Gastrocnemius medialis (tissue), 4 donors: Measurements from ENCODE around the gene RFX7. TPM values are rescaled to one million over a fixed set of nuclear protein-coding genes. Genes with fewer than 3 reads are reported as not detected.

Experiments
- ATAC-seq, 2 donors: fragments of 150-250 bp; one replicate each; pipeline ENCODE4 v1.9.1; 2016
- DNase-seq, 2 donors: peaks; one replicate each; pipeline ENCODE4 v3.0.0-alpha.2; 2019
- H3K27ac ChIP-seq, 4 donors: fragments of 200-600 bp; sonication (generic); 1 replicate in 1 of 4; 2 replicates in 3 of 4; pipeline ENCODE4 v1.5.1; 2016 to 2018; ENCODE audit warnings: mild to moderate bottlenecking in 2 of 4, moderate library complexity in 1 of 4
- H3K27me3 ChIP-seq, 3 donors: fragments of 200-600 bp; sonication (generic) in 2 of 3; 1 replicate in 1 of 3; 2 replicates in 2 of 3; pipeline versions ENCODE4 v1.5.1 to v1.6.0; 2016 to 2019; ENCODE audit warnings: mild to moderate bottlenecking in 1 of 3, moderate library complexity in 1 of 3
- H3K36me3 ChIP-seq, 2 donors: fragments of 200-600 bp; sonication (generic) in 1 of 2; one replicate each; pipeline ENCODE4 v1.5.1; 2017 to 2018
- H3K4me1 ChIP-seq, 2 donors: fragments of 200-600 bp; sonication (generic) in 1 of 2; one replicate each; pipeline ENCODE4 v1.5.1; 2016 to 2017; ENCODE audit warnings: mild to moderate bottlenecking in 2 of 2
- H3K4me3 ChIP-seq, 4 donors: fragments of 200-600 bp; sonication (generic) in 3 of 4; 1 replicate in 1 of 4; 2 replicates in 3 of 4; pipeline ENCODE4 v1.5.1; 2016 to 2019; ENCODE audit warnings: mild to moderate bottlenecking in 2 of 4
- H3K9me3 ChIP-seq, 3 donors: fragments of 200-600 bp; sonication (generic) in 2 of 3; 1 replicate in 1 of 3; 2 replicates in 2 of 3; pipeline ENCODE4 v1.5.1; 2016 to 2019
- CTCF ChIP-seq, 5 experiments: fragments of 450-650 bp in 3 of 5; fragments of 200-600 bp in 2 of 5; sonication (generic) in 2 of 5; IDR thresholded peaks in 4 of 5; conservative IDR thresholded peaks in 1 of 5; 1 replicate in 4 of 5; 2 replicates in 1 of 5; pipeline ENCODE4 v1.5.1; 2016 to 2019; ENCODE audit warnings: antibody characterized with exemption in 5 of 5, mild to moderate bottlenecking in 3 of 5, moderate library complexity in 3 of 5
- POLR2A ChIP-seq, 2 donors: fragments of 450-650 bp; IDR thresholded peaks; one replicate each; pipeline ENCODE4 v1.6.1; 2017; ENCODE audit warnings: antibody characterized with exemption in 2 of 2, mild to moderate bottlenecking in 2 of 2, moderate library complexity in 2 of 2
- in situ Hi-C, 4 donors: fragments of 200-750 bp; cut with MboI; loops; one replicate each; pipeline versions ENCODE4 v1.15.0 to v1.8.0; 2017; ENCODE audit warnings: low sequenced_read_pairs in 4 of 4
- intact Hi-C: fragments of 100-400 bp; cut with DNase I; formaldehyde crosslinking; loops from one replicate; pipeline ENCODE4 v1.15.1; 2023; ENCODE audit warnings: low total_unique reads
- total RNA-seq, 4 donors: library from RNA; depleted of rRNA; stranded (reverse); fragments of >200 nt; gene quantifications; one replicate each; pipeline versions ENCODE4 v1.1.0 to v1.2.3, GENCODE V29; 2016

The RFX7 gene
- total RNA-seq, 4 donors from 2014 or later, result 9.6 to 11.7 (median 10.7) TPM

- no peak for TF ChIP-seq CTCF (IDR thresholded peaks at IDR 0.05 in 4 of 5, conservative IDR thresholded peaks at IDR 0.05 in 1 of 5)
- no peak for TF ChIP-seq POLR2A (IDR thresholded peaks at IDR 0.05)
- Histone ChIP-seq H3K27me3 (no peaks in the 10 kb centered on the region), H3K9me3 (no peaks in the 10 kb centered on the region), H3K4me3 (no peak overlapping the region), H3K27ac (no peak overlapping the region), H3K4me1 (peaks cover 10 to 13% of the 10 kb centered on the region in 2 donors), H3K36me3 (no peaks in the 10 kb centered on the region)
- no peak for ATAC-seq
- DNase-seq, result no peak
- intact Hi-C loops, result no loop called here
- in situ Hi-C loops, result loop anchor here in 1 of 4 donors (25.0 kb wide), 1 partner anchor 89 kb away; the partner anchor contains the start of gene RFX7
Observed at GRCh38 chr15:56148064-56148463, 95.6 kb downstream of the RFX7 start.

- no peaks in the 10 kb centered on the region for H3K27me3 ChIP-seq
- no peak overlapping the region for H3K27ac ChIP-seq
- TF ChIP-seq CTCF (IDR thresholded peaks at IDR 0.05 in 4 of 5, conservative IDR thresholded peaks at IDR 0.05 in 1 of 5), result no peak
- TF ChIP-seq POLR2A (IDR thresholded peaks at IDR 0.05), result no peak
- intact Hi-C loops, result no loop called here
- ATAC-seq (no peak), DNase-seq (no peak)
- H3K9me3 ChIP-seq, result no peaks in the 10 kb centered on the region
- H3K36me3 ChIP-seq, result peaks cover 0 to 12% of the 10 kb centered on the region in 2 donors
- H3K4me3 ChIP-seq, result no peak overlapping the region
- peaks cover 10 to 13% of the 10 kb centered on the region in 2 donors for H3K4me1 ChIP-seq
- in situ Hi-C loops, result loop anchor here in 1 of 4 donors (25.0 kb wide), 1 partner anchor 91 kb away; the partner anchor contains the start of gene RFX7
Observed at GRCh38 chr15:56146756-56147155, 96.9 kb downstream of the RFX7 start.

- no peaks in the 10 kb centered on the region for H3K9me3 ChIP-seq
Observed at GRCh38 chr15:56128081-56128480, 115.6 kb downstream of the RFX7 start.

GRCh38 chr15:56126409-56126808 lies 117.3 kb downstream of the RFX7 start:
- no peak for TF ChIP-seq POLR2A (IDR thresholded peaks at IDR 0.05)
- no peak for TF ChIP-seq CTCF (IDR thresholded peaks at IDR 0.05 in 4 of 5, conservative IDR thresholded peaks at IDR 0.05 in 1 of 5)
- Histone ChIP-seq H3K4me1 (no peaks in the 10 kb centered on the region), H3K4me3 (no peak overlapping the region), H3K27ac (no peak overlapping the region), H3K27me3 (no peaks in the 10 kb centered on the region), H3K9me3 (no peaks in the 10 kb centered on the region), H3K36me3 (peaks cover 0 to 31% of the 10 kb centered on the region in 2 donors)
- DNase-seq, result no peak
- ATAC-seq, result no peak
- in situ Hi-C loops (loop anchor here in 1 of 4 donors (25.0 kb wide), 1 partner anchor 111 kb away; the partner anchor contains the start of gene RFX7), intact Hi-C loops (no loop called here)

More at GRCh38 chr15:56128081-56128480, 115.6 kb downstream of the RFX7 start:
- H3K27me3 ChIP-seq, result no peaks in the 10 kb centered on the region
- H3K4me3 ChIP-seq, result no peak overlapping the region
- DNase-seq (no peak), ATAC-seq (no peak)
- no peak overlapping the region for H3K27ac ChIP-seq
- intact Hi-C loops, result no loop called here
- H3K36me3 ChIP-seq, result peaks cover 0 to 31% of the 10 kb centered on the region in 2 donors
- TF ChIP-seq POLR2A (IDR thresholded peaks at IDR 0.05), result no peak
- in situ Hi-C loops, result loop anchor here in 1 of 4 donors (25.0 kb wide), 1 partner anchor 109 kb away; the partner anchor contains the start of gene RFX7
- no peaks in the 10 kb centered on the region for H3K4me1 ChIP-seq

GRCh38 chr15:56124391-56124790 lies 119.3 kb downstream of the RFX7 start:
- peaks cover 0 to 5% (median 5%) of the 10 kb centered on the region in 3 donors for H3K9me3 ChIP-seq
- peaks cover 0 to 26% of the 10 kb centered on the region in 2 donors for H3K36me3 ChIP-seq
- no peak for TF ChIP-seq POLR2A (IDR thresholded peaks at IDR 0.05)
- no peak for TF ChIP-seq CTCF (IDR thresholded peaks at IDR 0.05 in 4 of 5, conservative IDR thresholded peaks at IDR 0.05 in 1 of 5)
- ATAC-seq (no peak), DNase-seq (no peak)
- in situ Hi-C loops, result no loop called here
- H3K27me3 ChIP-seq, result no peaks in the 10 kb centered on the region
- no peak overlapping the region for H3K4me3 ChIP-seq
- H3K27ac ChIP-seq, result no peak overlapping the region
- intact Hi-C loops, result no loop called here
- H3K4me1 ChIP-seq, result no peaks in the 10 kb centered on the region
